ENCODE data around the gene CRY2. TPM values are rescaled to one million over a fixed set of nuclear protein-coding genes. Genes with fewer than 3 reads are reported as not detected.

CRY2 gene
- total RNA-seq, 1 donor from 2014 or later, result 12.2 TPM

DNA sequence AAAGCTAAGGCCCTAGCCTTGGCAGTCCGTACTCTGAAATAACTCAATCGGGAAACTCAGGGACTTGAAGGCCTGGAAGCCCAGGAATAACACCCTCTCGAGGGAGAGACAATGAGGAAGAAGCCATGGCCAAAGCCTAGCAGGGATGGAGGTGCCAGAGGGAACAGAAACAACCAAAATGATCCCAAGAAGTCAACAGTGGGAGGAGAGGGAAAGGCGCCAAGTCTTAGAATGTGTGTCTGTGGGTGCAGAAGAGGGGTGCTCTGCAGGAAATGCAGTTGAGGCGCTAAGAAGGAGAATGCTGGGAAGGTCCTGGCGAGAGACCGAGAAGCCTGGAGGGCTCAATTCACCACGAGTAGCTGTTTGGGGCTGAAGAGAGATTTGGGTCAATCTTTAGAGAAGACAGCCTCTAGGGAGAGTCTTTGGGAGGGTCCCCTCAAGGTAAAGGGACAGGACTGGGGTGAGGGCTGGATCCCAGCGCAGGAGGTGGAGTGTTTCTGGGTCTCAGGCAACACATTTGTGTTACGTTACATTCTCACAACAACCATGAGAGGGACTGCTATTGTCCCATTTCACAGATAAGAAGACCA lies 37.4 kb downstream of the CRY2 start:
- Mint-ChIP-seq H3K4me3 (ENCODE audit: unreplicated experiment) (peak overlapping the region; percentile 70), H3K27ac (ENCODE audit: unreplicated experiment) (no peak overlapping the region), H3K9me3 (ENCODE audit: low read depth) (no peaks in the 10 kb centered on the region), H3K27me3 (ENCODE audit: low read depth) (peaks cover 2% of the 10 kb centered on the region), H3K36me3 (ENCODE audit: low read depth) (peaks cover 10% of the 10 kb centered on the region), H3K4me1 (ENCODE audit: low read depth) (peaks cover 6% of the 10 kb centered on the region)
- no peak for TF ChIP-seq CTCF (IDR thresholded peaks at IDR 0.05)
- DNase-seq (ENCODE audit: low spot score), result peak; percentile 35

GRCh38 chr11:45885274-45885920 lies 38.1 kb downstream of the CRY2 start, which contains the start of gene MAPK8IP1:
MAPK8IP1 (plus strand) TSS chr11:45885651; CDS start chr11:45885821, 170 bp downstream.
- peaks cover 3% of the 10 kb centered on the region for H3K27me3 Mint-ChIP-seq (ENCODE audit: low read depth)
- peaks cover 10% of the 10 kb centered on the region for H3K36me3 Mint-ChIP-seq (ENCODE audit: low read depth)
- DNase-seq (ENCODE audit: low spot score), result peak; percentile 77
- no peaks in the 10 kb centered on the region for H3K9me3 Mint-ChIP-seq (ENCODE audit: low read depth)
- peaks cover 6% of the 10 kb centered on the region for H3K4me1 Mint-ChIP-seq (ENCODE audit: low read depth)
- peak within 1 kb of the TSS; percentile 70 for H3K4me3 Mint-ChIP-seq (ENCODE audit: unreplicated experiment)
- no peak for TF ChIP-seq CTCF (IDR thresholded peaks at IDR 0.05)
- no peak within 1 kb of the TSS for H3K27ac Mint-ChIP-seq (ENCODE audit: unreplicated experiment)

GRCh38 chr11:45885921-45886721 lies 38.8 kb downstream of the CRY2 start:
- Mint-ChIP-seq H3K4me3 (ENCODE audit: unreplicated experiment) (peak overlapping the region; percentile 6), H3K27me3 (ENCODE audit: low read depth) (peaks cover 7% of the 10 kb centered on the region), H3K36me3 (ENCODE audit: low read depth) (peaks cover 5% of the 10 kb centered on the region), H3K4me1 (ENCODE audit: low read depth) (peaks cover 6% of the 10 kb centered on the region), H3K27ac (ENCODE audit: unreplicated experiment) (no peak overlapping the region), H3K9me3 (ENCODE audit: low read depth) (no peaks in the 10 kb centered on the region)
- TF ChIP-seq CTCF (IDR thresholded peaks at IDR 0.05), result no peak
- peak; percentile 89 for DNase-seq (ENCODE audit: low spot score)

- no peak for TF ChIP-seq CTCF (IDR thresholded peaks at IDR 0.05)
- H3K4me1 Mint-ChIP-seq (ENCODE audit: low read depth), result peaks cover 6% of the 10 kb centered on the region
- no peak overlapping the region for H3K27ac Mint-ChIP-seq (ENCODE audit: unreplicated experiment)
- no peak overlapping the region for H3K4me3 Mint-ChIP-seq (ENCODE audit: unreplicated experiment)
- H3K9me3 Mint-ChIP-seq (ENCODE audit: low read depth), result no peaks in the 10 kb centered on the region
- peaks cover 5% of the 10 kb centered on the region for H3K36me3 Mint-ChIP-seq (ENCODE audit: low read depth)
- peaks cover 10% of the 10 kb centered on the region for H3K27me3 Mint-ChIP-seq (ENCODE audit: low read depth)
- peak; percentile 42 for DNase-seq (ENCODE audit: low spot score)
Observed at GRCh38 chr11:45886816-45887520, 39.7 kb downstream of the CRY2 start.

DNA sequence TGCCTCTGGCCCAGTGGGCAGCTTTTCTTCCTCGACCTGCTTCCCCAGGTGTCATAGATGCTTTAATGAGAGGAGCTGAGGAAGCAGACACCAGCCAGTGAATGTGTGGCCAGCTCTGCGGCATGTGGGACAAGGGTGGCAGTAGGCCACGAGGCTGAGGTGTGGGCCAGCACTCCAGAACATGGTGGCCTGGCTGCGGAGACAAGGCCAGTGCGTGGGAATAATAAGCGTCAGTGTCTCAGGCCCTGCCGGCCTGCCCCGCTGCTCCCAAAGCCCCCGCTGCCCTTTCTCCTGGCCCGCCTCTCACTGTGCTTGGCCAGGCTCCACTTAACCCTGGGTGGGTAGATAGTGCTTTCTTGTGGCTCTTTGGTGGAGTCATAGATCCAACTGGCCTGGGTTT lies 40.3 kb downstream of the CRY2 start:
- no peak for DNase-seq (ENCODE audit: low spot score)
- Mint-ChIP-seq H3K36me3 (ENCODE audit: low read depth) (no peaks in the 10 kb centered on the region), H3K4me3 (ENCODE audit: unreplicated experiment) (no peak overlapping the region), H3K9me3 (ENCODE audit: low read depth) (no peaks in the 10 kb centered on the region), H3K27me3 (ENCODE audit: low read depth) (peaks cover 13% of the 10 kb centered on the region), H3K4me1 (ENCODE audit: low read depth) (peaks cover 6% of the 10 kb centered on the region), H3K27ac (ENCODE audit: unreplicated experiment) (no peak overlapping the region)
- TF ChIP-seq CTCF (IDR thresholded peaks at IDR 0.05), result no peak
